ENCODE results near the gene GJC3.

DNA sequence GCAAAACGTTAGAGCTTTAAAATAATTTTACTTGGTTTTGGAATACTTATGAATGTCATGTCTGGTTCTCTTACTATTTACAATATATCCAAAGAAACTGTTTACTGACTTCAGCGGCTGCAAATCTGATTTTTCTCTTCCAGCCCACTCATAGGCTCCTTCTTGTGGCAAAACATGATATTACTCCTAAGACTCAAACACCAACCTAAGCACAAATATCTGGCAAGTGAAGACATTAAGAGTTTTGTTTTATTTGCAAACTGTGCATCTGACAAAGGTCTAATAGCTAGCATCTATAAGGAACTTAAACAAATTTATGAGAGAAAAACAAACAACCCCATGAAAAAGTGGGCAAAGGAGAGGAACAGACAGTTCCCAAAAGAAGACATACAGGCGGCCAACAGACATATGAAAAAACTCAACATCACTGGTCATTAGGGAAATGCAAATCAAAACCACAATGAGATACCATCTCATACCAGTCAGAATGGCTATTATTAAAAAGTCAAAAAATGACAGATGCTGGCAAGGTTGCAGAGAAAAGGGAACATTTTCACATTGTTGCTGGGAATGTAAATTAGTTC, 20.3 kb upstream of the GJC3 start:
- TF ChIP-seq, protein P1, sequence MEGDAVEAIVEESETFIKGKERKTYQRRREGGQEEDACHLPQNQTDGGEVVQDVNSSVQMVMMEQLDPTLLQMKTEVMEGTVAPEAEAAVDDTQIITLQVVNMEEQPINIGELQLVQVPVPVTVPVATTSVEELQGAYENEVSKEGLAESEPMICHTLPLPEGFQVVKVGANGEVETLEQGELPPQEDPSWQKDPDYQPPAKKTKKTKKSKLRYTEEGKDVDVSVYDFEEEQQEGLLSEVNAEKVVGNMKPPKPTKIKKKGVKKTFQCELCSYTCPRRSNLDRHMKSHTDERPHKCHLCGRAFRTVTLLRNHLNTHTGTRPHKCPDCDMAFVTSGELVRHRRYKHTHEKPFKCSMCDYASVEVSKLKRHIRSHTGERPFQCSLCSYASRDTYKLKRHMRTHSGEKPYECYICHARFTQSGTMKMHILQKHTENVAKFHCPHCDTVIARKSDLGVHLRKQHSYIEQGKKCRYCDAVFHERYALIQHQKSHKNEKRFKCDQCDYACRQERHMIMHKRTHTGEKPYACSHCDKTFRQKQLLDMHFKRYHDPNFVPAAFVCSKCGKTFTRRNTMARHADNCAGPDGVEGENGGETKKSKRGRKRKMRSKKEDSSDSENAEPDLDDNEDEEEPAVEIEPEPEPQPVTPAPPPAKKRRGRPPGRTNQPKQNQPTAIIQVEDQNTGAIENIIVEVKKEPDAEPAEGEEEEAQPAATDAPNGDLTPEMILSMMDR (IDR thresholded peaks at IDR 0.05): peak; percentile 19 to 51 (median 32)
- TF ChIP-seq EP300 (IDR thresholded peaks at IDR 0.05) (no peak), POLR2A (IDR thresholded peaks at IDR 0.05) (no peak)
